GM23248 (cell line): Measurements from ENCODE around the gene ARSJ.

ENCODE experiments used
- EZH2 ChIP-seq: fragments of 200-600 bp; sonication (generic); IDR thresholded peaks from 2 replicates; pipeline ENCODE4 v1.6.1; 2018; ENCODE audit warnings: antibody characterized with exemption, mild to moderate bottlenecking; ENCODE audit not compliant: insufficient read depth, poor library complexity, severe bottlenecking
- EZH2phosphoT487 ChIP-seq: fragments of 200-600 bp; sonication (generic); IDR thresholded peaks from 2 replicates; pipeline ENCODE4 v1.6.1; 2018; ENCODE audit warnings: antibody characterized with exemption, moderate library complexity, mild to moderate bottlenecking, low read depth; ENCODE audit not compliant: insufficient read depth

DNA sequence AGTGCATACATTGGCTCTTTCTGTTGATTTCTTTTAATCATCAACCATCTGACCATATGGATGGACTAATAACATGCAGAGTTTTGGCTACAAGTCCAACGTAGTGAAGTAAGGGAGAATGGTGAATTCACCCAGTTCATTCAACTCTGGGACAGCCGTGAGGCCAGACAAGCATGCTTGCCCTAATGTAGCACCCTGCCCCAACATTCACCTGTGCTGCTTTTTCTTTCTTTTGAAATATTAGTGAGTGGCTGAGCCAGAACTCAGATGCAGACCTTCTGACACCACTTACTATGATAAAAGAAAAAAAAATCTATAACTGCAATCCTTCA lies 17.5 kb downstream of the ARSJ start:
- TF ChIP-seq EZH2 (no peak), EZH2phosphoT487 (no peak)
